PC-3 (cell line): ENCODE measurements around the gene SUSD4.

Experiments used
- EZH2 ChIP-seq: fragments of 300-600 bp; sonication (generic); IDR thresholded peaks from one replicate; pipeline ENCODE4 v1.6.1; 2017; ENCODE audit warnings: antibody characterized with exemption, mild to moderate bottlenecking, low read length; ENCODE audit not compliant: unreplicated experiment
- TF ChIP-seq, protein P1 (sequence below): fragments of 300-600 bp; sonication (generic); conservative IDR thresholded peaks from 2 replicates; pipeline ENCODE4 v1.5.1; 2017; ENCODE audit warnings: antibody characterized with exemption, low read depth, mild to moderate bottlenecking, low read length

DNA sequence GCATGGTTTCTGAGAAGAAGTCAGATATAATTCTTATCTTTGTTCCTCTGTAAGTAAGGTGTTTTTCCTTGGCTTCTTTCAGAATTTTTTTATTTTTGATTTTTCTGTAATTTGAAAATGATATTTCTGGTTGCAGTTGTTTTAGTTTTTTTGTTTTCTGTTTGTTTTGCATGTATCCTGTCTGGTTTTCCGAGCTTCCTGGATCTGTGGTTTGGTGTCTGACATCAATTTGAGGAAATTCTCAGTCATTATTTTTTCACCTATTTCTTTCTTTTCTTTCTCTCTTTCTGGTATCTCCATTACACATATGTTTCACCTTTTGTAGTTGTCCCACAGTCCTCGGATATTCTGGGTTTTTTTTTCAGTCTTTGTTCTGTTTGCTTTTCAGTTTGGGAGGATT lies 123.9 kb downstream of the SUSD4 start:
- TF ChIP-seq EZH2 = no peak
- TF ChIP-seq, protein P1, sequence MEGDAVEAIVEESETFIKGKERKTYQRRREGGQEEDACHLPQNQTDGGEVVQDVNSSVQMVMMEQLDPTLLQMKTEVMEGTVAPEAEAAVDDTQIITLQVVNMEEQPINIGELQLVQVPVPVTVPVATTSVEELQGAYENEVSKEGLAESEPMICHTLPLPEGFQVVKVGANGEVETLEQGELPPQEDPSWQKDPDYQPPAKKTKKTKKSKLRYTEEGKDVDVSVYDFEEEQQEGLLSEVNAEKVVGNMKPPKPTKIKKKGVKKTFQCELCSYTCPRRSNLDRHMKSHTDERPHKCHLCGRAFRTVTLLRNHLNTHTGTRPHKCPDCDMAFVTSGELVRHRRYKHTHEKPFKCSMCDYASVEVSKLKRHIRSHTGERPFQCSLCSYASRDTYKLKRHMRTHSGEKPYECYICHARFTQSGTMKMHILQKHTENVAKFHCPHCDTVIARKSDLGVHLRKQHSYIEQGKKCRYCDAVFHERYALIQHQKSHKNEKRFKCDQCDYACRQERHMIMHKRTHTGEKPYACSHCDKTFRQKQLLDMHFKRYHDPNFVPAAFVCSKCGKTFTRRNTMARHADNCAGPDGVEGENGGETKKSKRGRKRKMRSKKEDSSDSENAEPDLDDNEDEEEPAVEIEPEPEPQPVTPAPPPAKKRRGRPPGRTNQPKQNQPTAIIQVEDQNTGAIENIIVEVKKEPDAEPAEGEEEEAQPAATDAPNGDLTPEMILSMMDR = no peak
